ENCODE data around the gene PKIG. TPM values are rescaled to one million over a fixed set of nuclear protein-coding genes. Genes with fewer than 3 reads are reported as not detected.
A peak's percentile ranks its signal among the peaks of the same experiment; 100 is the strongest.

Gene PKIG
- total and polyA plus RNA-seq, 10 of the 15 experiments (the other 5 are each of a cell fraction or from before 2014, with no cell fraction given): 5.7 to 82.3 (median 39.7) TPM

GRCh38 chr20:44642203-44643153 lies 60.1 kb downstream of the PKIG start (continued):
- TF ChIP-seq RELA (IDR thresholded peaks at IDR 0.05; ENCODE audit: borderline replicate concordance, partially characterized antibody) (no peak), SUZ12 (IDR thresholded peaks at IDR 0.05; ENCODE audit: unreplicated experiment) (no peak), EP300 (IDR thresholded peaks at IDR 0.05; ENCODE audit: borderline replicate concordance in 1 of 2, control insufficient read depth in 1 of 2, low read depth in 2 of 2, low read length in 2 of 2) (peak in 1 of 2 experiments; percentile 17; a peak in 1 of 4 replicates), HDAC2 (IDR thresholded peaks at IDR 0.05) (no peak), POLR2AphosphoS5 (IDR thresholded peaks at IDR 0.05; ENCODE audit: low read length) (no peak), REST (IDR thresholded peaks at IDR 0.05; ENCODE audit: low read depth, low read length) (no peak), BCL3 (IDR thresholded peaks at IDR 0.05; ENCODE audit: borderline replicate concordance, insufficient read depth, low read depth, low read length, poor library complexity, severe bottlenecking) (no peak), HSF1 (IDR thresholded peaks at IDR 0.05; ENCODE audit: low read depth, low read length) (no peak), SKIL (IDR thresholded peaks at IDR 0.05; ENCODE audit: low read depth, poor library complexity, severe bottlenecking) (peak; percentile 42), ZNF622 (IDR thresholded peaks at IDR 0.05) (no peak), ZNF274 (IDR thresholded peaks at IDR 0.05; ENCODE audit: insufficient read depth, insufficient read length) (no peak), NR2F1 (conservative IDR thresholded peaks at IDR 0.05) (peak; percentile 73; the same call in 1 of the 2 replicates), SREBF2 (IDR thresholded peaks at IDR 0.05; ENCODE audit: low read length) (no peak), NFYB (IDR thresholded peaks at IDR 0.05; ENCODE audit: insufficient read depth, low read depth, low read length) (no peak), ELK1 (IDR thresholded peaks at IDR 0.05; ENCODE audit: low read depth, low read length) (no peak), KLF5 (IDR thresholded peaks at IDR 0.05; ENCODE audit: partially characterized antibody) (no peak), CBX5 (IDR thresholded peaks at IDR 0.05; ENCODE audit: low read depth) (no peak)
